B cell (primary cell): Measurements from ENCODE around the gene NR3C2. TPM values are rescaled to one million over a fixed set of nuclear protein-coding genes. Genes with fewer than 3 reads are reported as not detected.

ENCODE experiments used
- ATAC-seq: fragments of 200-7000 bp; cut with Tn5 transposase; one replicate; pipeline ENCODE4 v1.10.0; 2021; ENCODE audit warnings: low read depth, mild to moderate bottlenecking, moderate number of reproducible peaks, moderate library complexity
- CTCF ChIA-PET: fragments of 350-600 bp; sonication (Branson Sonifier 250); formaldehyde crosslinking; loops from one replicate; lab custom pipeline; 2021; ENCODE audit warnings: antibody characterized with exemption, inconsistent platforms; lab: Charles Lee
- POLR2A ChIA-PET: fragments of 350-600 bp; sonication (Branson Sonifier 250); formaldehyde crosslinking; loops from one replicate; lab custom pipeline; 2021; ENCODE audit warnings: antibody characterized with exemption; lab: Charles Lee
- DNase-seq: peaks from one replicate; pipeline ENCODE4 v3.0.0; 2013
- H2AFZ ChIP-seq: 2 replicates; pipeline ENCODE4 v1.6.1; 2012; ENCODE audit warnings: mild to moderate bottlenecking, low read depth, low read length; ENCODE audit not compliant: insufficient read depth, poor library complexity, severe bottlenecking
- H3K27ac ChIP-seq, 2 donors: 1 replicate in 1 of 2; 2 replicates in 1 of 2; pipeline ENCODE4 v1.5.1; 2012 to 2013; ENCODE audit warnings: low read length in 2 of 2, mild to moderate bottlenecking in 2 of 2, moderate library complexity in 1 of 2
- H3K27me3 ChIP-seq, 4 experiments: fragments of 200-600 bp in 1 of 4; sonication (generic) in 1 of 4; replicated peaks in 1 of 4; 1 replicate in 2 of 4; 2 replicates in 2 of 4; pipeline versions ENCODE4 v1.6.1 to v1.7.0; 2013 to 2016; ENCODE audit warnings: low read length in 3 of 4, mild to moderate bottlenecking in 2 of 4, mixed read lengths in 1 of 4, moderate library complexity in 1 of 4; ENCODE audit not compliant: insufficient read depth in 4 of 4, control insufficient read depth in 3 of 4; ENCODE audit errors: control extremely low read depth in 1 of 4
- H3K36me3 ChIP-seq, 2 experiments: replicated peaks in 1 of 2; 1 replicate in 1 of 2; 2 replicates in 1 of 2; pipeline versions ENCODE4 v1.6.1 to v1.7.1; 2013; ENCODE audit warnings: low read length in 1 of 2; ENCODE audit not compliant: insufficient read depth in 2 of 2, control insufficient read depth in 1 of 2; ENCODE audit errors: control extremely low read depth in 1 of 2, extremely low read depth in 1 of 2
- H3K4me1 ChIP-seq, 2 donors: fragments of 200-600 bp in 1 of 2; sonication (generic) in 1 of 2; 1 replicate in 1 of 2; 2 replicates in 1 of 2; pipeline versions ENCODE4 v1.5.1 to v1.6.1; 2013 to 2017; ENCODE audit warnings: low read length in 2 of 2; ENCODE audit not compliant: control insufficient read depth in 2 of 2, insufficient read depth in 2 of 2
- H3K4me2 ChIP-seq: replicated peaks from 2 replicates; pipeline ENCODE3; 2012; ENCODE audit warnings: mild to moderate bottlenecking, low read depth, low read length; ENCODE audit not compliant: poor library complexity, severe bottlenecking
- H3K4me3 ChIP-seq, 5 experiments: fragments of 200-600 bp in 1 of 5; sonication (generic) in 1 of 5; 1 replicate in 3 of 5; 2 replicates in 2 of 5; pipeline versions ENCODE4 v1.5.1 to v1.7.0; 2011 to 2016; ENCODE audit warnings: low read length in 4 of 5, mild to moderate bottlenecking in 4 of 5, low read depth in 2 of 5, control low read depth in 1 of 5, moderate library complexity in 1 of 5; ENCODE audit not compliant: insufficient read depth in 1 of 5; ENCODE audit errors: control extremely low read depth in 1 of 5, extremely low read depth in 1 of 5
- H3K79me2 ChIP-seq: fragments of 200-600 bp; sonication (generic); one replicate; pipeline ENCODE4 v1.6.0; 2016; ENCODE audit warnings: low read length; ENCODE audit not compliant: control insufficient read depth, insufficient read depth
- H3K9ac ChIP-seq: fragments of 200-600 bp; sonication (generic); 2 replicates; pipeline ENCODE4 v1.6.1; 2017; ENCODE audit warnings: mild to moderate bottlenecking, low read length, moderate library complexity
- H3K9me3 ChIP-seq, 3 donors: one replicate each; pipeline versions ENCODE4 v1.6.1 to v1.7.1; 2013; ENCODE audit warnings: low read length in 2 of 3; ENCODE audit not compliant: control insufficient read depth in 2 of 3, insufficient read depth in 1 of 3; ENCODE audit errors: control extremely low read depth in 1 of 3
- H4K20me1 ChIP-seq: 2 replicates; pipeline ENCODE4 v1.6.0; 2012; ENCODE audit warnings: mild to moderate bottlenecking, low read length; ENCODE audit not compliant: insufficient read depth, control insufficient read depth, poor library complexity, severe bottlenecking
- H3K27ac Mint-ChIP-seq: one replicate; pipeline ENCODE4 v1.8.0; 2021; ENCODE audit warnings: mixed read lengths
- H3K27me3 Mint-ChIP-seq: one replicate; pipeline ENCODE4 v1.8.0; 2021; ENCODE audit warnings: mixed read lengths
- H3K4me1 Mint-ChIP-seq: one replicate; pipeline ENCODE4 v1.8.0; 2021; ENCODE audit warnings: mixed read lengths
- H3K4me3 Mint-ChIP-seq: one replicate; pipeline ENCODE4 v1.8.0; 2021; ENCODE audit warnings: mixed read lengths
- H3K9me3 Mint-ChIP-seq: one replicate; pipeline ENCODE4 v1.8.0; 2022; ENCODE audit warnings: mixed read lengths; ENCODE audit not compliant: insufficient read depth
- CTCF ChIP-seq: fragments of 200-600 bp; IDR thresholded peaks from one replicate; pipeline ENCODE4 v1.8.0; 2022; ENCODE audit warnings: antibody characterized with exemption, mild to moderate bottlenecking
- EZH2 ChIP-seq: IDR thresholded peaks from 2 replicates; pipeline ENCODE4 v1.6.1; 2012; ENCODE audit warnings: borderline replicate concordance, low read depth, mild to moderate bottlenecking, moderate library complexity, low read length; ENCODE audit not compliant: insufficient read depth, poor library complexity, severe bottlenecking
- WGBS: methylation state at CpG from one replicate; pipeline ENCODE4 v1.1.5; 2013; ENCODE audit warnings: missing lambda C conversion rate; ENCODE audit not compliant: insufficient coverage; 5-methylcytosine and 5-hydroxymethylcytosine counted together
- intact Hi-C: fragments of 100-400 bp; cut with micrococcal nuclease; formaldehyde crosslinking; loops from one replicate; pipeline ENCODE4 v1.10.0; 2022
- polyA plus RNA-seq: library from polyadenylated mRNA; depleted of rRNA; stranded (reverse); fragments of >200 nt; gene quantifications from 2 replicates; pipeline ENCODE4 v1.2.3, GENCODE V29; 2012
- total RNA-seq, 2 donors: library from RNA; stranded (reverse); fragments of 120-200 nt in 1 of 2; gene quantifications; 1 replicate in 1 of 2; 2 replicates in 1 of 2; pipeline versions ENCODE4 v1.2.3 to v1.2.4, GENCODE V29; 2013 to 2022

The NR3C2 gene
- total and polyA plus RNA-seq, 2 donors (not counting 1 experiment from before 2014, with no cell fraction given): 6.7 to 19.3 TPM

GRCh38 chr4:148215202-148215601 lies 227.0 kb downstream of the NR3C2 start:
- H3K9me3 Mint-ChIP-seq: no peaks in the 10 kb centered on the region
- Histone ChIP-seq H3K79me2 (no peaks in the 10 kb centered on the region), H3K27me3 (no peaks in the 10 kb centered on the region), H3K4me2 (no peak overlapping the region), H4K20me1 (no peaks in the 10 kb centered on the region), H3K27ac (no peak overlapping the region), H3K9ac (no peak overlapping the region), H3K9me3 (no peaks in the 10 kb centered on the region), H3K36me3 (no peaks in the 10 kb centered on the region), H2AFZ (no peak overlapping the region), H3K4me3 (no peak overlapping the region), H3K4me1 (peaks cover 9 to 11% of the 10 kb centered on the region in 2 donors)
- WGBS: 100% methylated on average over 2 of the region's 3 CpGs
- DNase-seq (no peak), ATAC-seq (no peak)
- no peaks in the 10 kb centered on the region for H3K27me3 Mint-ChIP-seq
- H3K27ac Mint-ChIP-seq: no peak overlapping the region
- POLR2A ChIA-PET: no interaction called here
- peaks cover 19% of the 10 kb centered on the region for H3K4me1 Mint-ChIP-seq
- intact Hi-C loops: no loop called here
- CTCF ChIA-PET: no interaction called here
- TF ChIP-seq CTCF (no peak), EZH2 (no peak)
- no peak overlapping the region for H3K4me3 Mint-ChIP-seq

- Histone ChIP-seq H3K27me3 (no peaks in the 10 kb centered on the region), H3K27ac (no peak overlapping the region), H2AFZ (no peak overlapping the region), H4K20me1 (no peaks in the 10 kb centered on the region), H3K9me3 (no peaks in the 10 kb centered on the region), H3K4me3 (no peak overlapping the region), H3K4me2 (no peak overlapping the region), H3K36me3 (no peaks in the 10 kb centered on the region), H3K79me2 (no peaks in the 10 kb centered on the region), H3K4me1 (peaks cover 9 to 11% of the 10 kb centered on the region in 2 donors), H3K9ac (no peak overlapping the region)
- TF ChIP-seq EZH2 (no peak), CTCF (no peak)
- Mint-ChIP-seq H3K9me3 (no peaks in the 10 kb centered on the region), H3K27ac (no peak overlapping the region), H3K4me1 (peaks cover 21% of the 10 kb centered on the region), H3K27me3 (no peaks in the 10 kb centered on the region), H3K4me3 (no peak overlapping the region)
- WGBS: 98% methylated on average over 8 of the region's 11 CpGs
- no peak for DNase-seq
- ChIA-PET CTCF (no interaction called here), POLR2A (no interaction called here)
- intact Hi-C loops: no loop called here
- no peak for ATAC-seq
Measured at GRCh38 chr4:148214529-148215166, 227.6 kb downstream of the NR3C2 start.
